Right atrium auricular region (tissue), 2 donors: ENCODE results near the gene AMN. TPM values are rescaled to one million over a fixed set of nuclear protein-coding genes. Genes with fewer than 3 reads are reported as not detected.
"Not testable (repeated sequence)": the region's sequence is repeated elsewhere in the genome, so short reads cannot be mapped to it uniquely, and the experiment has no call there.

Experiments used
- DNase-seq: peaks from one replicate; pipeline ENCODE4 v3.0.0-alpha.2; 2019; ENCODE audit warnings: low spot score
- H3K27ac ChIP-seq, 2 donors: fragments of 200-600 bp; sonication (generic); 1 replicate in 1 of 2; 2 replicates in 1 of 2; pipeline ENCODE4 v1.5.1; 2016 to 2019
- H3K27me3 ChIP-seq, 2 donors: fragments of 200-600 bp; sonication (generic); one replicate each; pipeline versions ENCODE4 v1.5.1 to v1.6.0; 2017 to 2019
- H3K36me3 ChIP-seq: fragments of 200-600 bp; sonication (generic); one replicate; pipeline ENCODE4 v1.5.1; 2016
- H3K4me1 ChIP-seq, 2 donors: fragments of 200-600 bp; sonication (generic); one replicate each; pipeline versions ENCODE4 v1.5.1 to v1.6.0; 2017 to 2019
- H3K4me3 ChIP-seq, 2 donors: fragments of 200-600 bp; sonication (generic); 1 replicate in 1 of 2; 2 replicates in 1 of 2; pipeline ENCODE4 v1.5.1; 2017 to 2019; ENCODE audit warnings: mild to moderate bottlenecking in 1 of 2, moderate library complexity in 1 of 2
- H3K9me3 ChIP-seq, 2 donors: fragments of 200-600 bp; sonication (generic); one replicate each; pipeline ENCODE4 v1.5.1; 2019
- CTCF ChIP-seq, 2 donors: fragments of 200-600 bp; sonication (generic); IDR thresholded peaks; one replicate each; pipeline ENCODE4 v1.5.1; 2019; ENCODE audit warnings: antibody characterized with exemption in 2 of 2
- total RNA-seq, 2 donors: library from RNA; depleted of rRNA; stranded (reverse); fragments of >200 nt; gene quantifications; one replicate each; pipeline ENCODE4 v1.1.0, GENCODE V29; 2016

AMN gene
- total RNA-seq, 2 donors from 2014 or later: 0.71 TPM; not detected in 1

GRCh38 chr14:102888748-102889147 lies 33.7 kb upstream of the AMN start:
- Histone ChIP-seq H3K4me3 (no peak overlapping the region), H3K4me1 (no peaks in the 10 kb centered on the region), H3K9me3 (no peaks in the 10 kb centered on the region), H3K36me3 (peaks cover 9% of the 10 kb centered on the region), H3K27me3 (no peaks in the 10 kb centered on the region), H3K27ac (no peak overlapping the region)
- no peak for DNase-seq
- no peak for TF ChIP-seq CTCF (IDR thresholded peaks at IDR 0.05)

DNA sequence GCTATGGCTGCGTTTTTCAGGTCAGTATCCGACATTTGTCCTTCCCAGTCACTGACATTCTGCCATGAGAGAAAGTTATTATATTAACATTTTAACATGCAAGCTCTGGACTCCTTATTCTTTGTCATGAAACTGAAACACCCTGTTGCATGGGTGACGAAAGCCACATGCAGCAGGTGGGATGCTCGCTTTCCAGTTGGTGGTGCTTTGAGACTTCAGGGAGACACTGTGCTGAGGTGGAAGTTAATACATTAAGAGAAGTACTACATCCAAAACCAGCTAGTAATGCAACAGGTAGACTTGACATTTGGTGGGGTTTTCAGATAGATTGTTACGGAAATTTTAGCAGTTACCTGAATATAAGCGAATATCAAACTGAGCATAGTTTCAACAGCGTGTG lies 32.8 kb upstream of the AMN start:
- H3K4me1 ChIP-seq: no peaks in the 10 kb centered on the region
- no peaks in the 10 kb centered on the region for H3K27me3 ChIP-seq
- peaks cover 9% of the 10 kb centered on the region for H3K36me3 ChIP-seq
- no peak overlapping the region for H3K4me3 ChIP-seq
- TF ChIP-seq CTCF (IDR thresholded peaks at IDR 0.05): no peak
- DNase-seq: no peak
- H3K27ac ChIP-seq: no peak overlapping the region
- no peaks in the 10 kb centered on the region for H3K9me3 ChIP-seq

GRCh38 chr14:102891111-102891510 lies 31.4 kb upstream of the AMN start:
- no peak overlapping the region for H3K27ac ChIP-seq
- no peak overlapping the region for H3K4me3 ChIP-seq
- no peak for TF ChIP-seq CTCF (IDR thresholded peaks at IDR 0.05)
- H3K36me3 ChIP-seq: peaks cover 4% of the 10 kb centered on the region
- no peaks in the 10 kb centered on the region for H3K9me3 ChIP-seq
- H3K27me3 ChIP-seq: no peaks in the 10 kb centered on the region
- no peaks in the 10 kb centered on the region for H3K4me1 ChIP-seq
- DNase-seq: no peak

GRCh38 chr14:102891556-102891955 lies 30.9 kb upstream of the AMN start:
- Histone ChIP-seq H3K4me3 (no peak overlapping the region), H3K36me3 (no peaks in the 10 kb centered on the region), H3K27ac (no peak overlapping the region), H3K4me1 (no peaks in the 10 kb centered on the region), H3K9me3 (no peaks in the 10 kb centered on the region), H3K27me3 (no peaks in the 10 kb centered on the region)
- no peak for TF ChIP-seq CTCF (IDR thresholded peaks at IDR 0.05)
- DNase-seq: no peak

- H3K4me1 ChIP-seq: no peaks in the 10 kb centered on the region
- no peak for DNase-seq
- TF ChIP-seq CTCF (IDR thresholded peaks at IDR 0.05): no peak
- no peaks in the 10 kb centered on the region for H3K9me3 ChIP-seq
- no peak overlapping the region for H3K4me3 ChIP-seq
- H3K27ac ChIP-seq: no peak overlapping the region
- H3K36me3 ChIP-seq: no peaks in the 10 kb centered on the region
- H3K27me3 ChIP-seq: no peaks in the 10 kb centered on the region
Measured at GRCh38 chr14:102892651-102893050, 29.8 kb upstream of the AMN start.

GRCh38 chr14:102893452-102893851 lies 29.0 kb upstream of the AMN start:
- Histone ChIP-seq H3K27me3 (no peaks in the 10 kb centered on the region), H3K9me3 (no peaks in the 10 kb centered on the region), H3K4me3 (no peak overlapping the region), H3K36me3 (no peaks in the 10 kb centered on the region), H3K27ac (no peak overlapping the region), H3K4me1 (no peaks in the 10 kb centered on the region)
- DNase-seq: no peak
- TF ChIP-seq CTCF (IDR thresholded peaks at IDR 0.05): no peak

DNA sequence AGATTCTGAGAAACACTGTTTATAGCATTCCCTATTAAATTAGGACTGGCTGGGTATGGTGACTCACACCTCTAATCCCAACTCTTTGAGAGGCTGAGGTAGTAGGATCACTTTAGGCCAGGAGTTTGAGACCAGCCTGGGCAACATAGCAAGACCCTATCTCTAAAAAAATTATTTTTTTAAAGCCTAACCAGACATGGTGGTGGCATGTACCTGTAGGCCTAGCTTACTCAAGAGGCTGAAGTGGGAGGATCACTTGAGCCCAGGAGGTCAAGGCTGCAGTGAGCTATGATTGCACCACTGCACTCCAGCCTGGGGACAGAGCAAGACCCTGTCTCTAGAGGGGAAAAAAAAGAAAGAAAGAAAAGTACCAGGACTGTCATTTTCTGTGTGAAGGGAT lies 25.7 kb upstream of the AMN start:
- not testable (repeated sequence) for H3K27me3 ChIP-seq, H3K4me3 ChIP-seq, DNase-seq, H3K36me3 ChIP-seq, H3K4me1 ChIP-seq, H3K27ac ChIP-seq, H3K9me3 ChIP-seq
